Calu3 (cell line): Measurements from ENCODE around the gene MTA3. TPM values are rescaled to one million over a fixed set of nuclear protein-coding genes. Genes with fewer than 3 reads are reported as not detected.

Experiments
- BruUV-seq: library from RNA; stranded (reverse); fragments of 400-500 nt; replicated peaks from 2 replicates; lab custom pipeline; 2021; lab: Mats Ljungman, UMichigan
- CTCF ChIA-PET: fragments of 300-600 bp; sonication (Branson Sonifier 250); formaldehyde crosslinking; loops from one replicate; lab custom pipeline; 2022; ENCODE audit warnings: antibody characterized with exemption; lab: Charles Lee
- DNase-seq: peaks from one replicate; pipeline ENCODE4 v3.0.0; 2022
- H3K27ac Mint-ChIP-seq: one replicate; pipeline ENCODE4 v1.8.0; 2022; ENCODE audit warnings: mixed read lengths; ENCODE audit not compliant: unreplicated experiment
- H3K27me3 Mint-ChIP-seq: one replicate; pipeline ENCODE4 v1.8.0; 2022; ENCODE audit warnings: mixed read lengths; ENCODE audit not compliant: unreplicated experiment
- H3K36me3 Mint-ChIP-seq: one replicate; pipeline ENCODE4 v1.8.0; 2022; ENCODE audit warnings: mild to moderate bottlenecking, moderate library complexity, mixed read lengths; ENCODE audit not compliant: insufficient read depth, unreplicated experiment
- H3K4me1 Mint-ChIP-seq: one replicate; pipeline ENCODE4 v1.8.0; 2022; ENCODE audit warnings: mild to moderate bottlenecking, low read depth, mixed read lengths; ENCODE audit not compliant: unreplicated experiment
- H3K4me3 Mint-ChIP-seq: one replicate; pipeline ENCODE4 v1.8.0; 2022; ENCODE audit warnings: mild to moderate bottlenecking, low read depth, moderate library complexity, mixed read lengths; ENCODE audit not compliant: unreplicated experiment
- H3K9me3 Mint-ChIP-seq: one replicate; pipeline ENCODE4 v1.8.0; 2022; ENCODE audit warnings: low read depth, mixed read lengths; ENCODE audit not compliant: unreplicated experiment
- intact Hi-C: fragments of 100-400 bp; cut with micrococcal nuclease; formaldehyde crosslinking; loops from one replicate; pipeline ENCODE4 v1.10.0; 2022; ENCODE audit not compliant: unreplicated experiment
- total RNA-seq: library from RNA; stranded (reverse); gene quantifications from 2 replicates; pipeline ENCODE4 v1.2.3, GENCODE V29; 2022
- TF ChIP-seq, protein P1 (sequence below): fragments of 200-600 bp; IDR thresholded peaks from one replicate; pipeline ENCODE4 v1.8.0; 2022; ENCODE audit warnings: antibody characterized with exemption; ENCODE audit not compliant: unreplicated experiment

The MTA3 gene
- total RNA-seq, 1 experiment from 2014 or later = 46.5 TPM

DNA sequence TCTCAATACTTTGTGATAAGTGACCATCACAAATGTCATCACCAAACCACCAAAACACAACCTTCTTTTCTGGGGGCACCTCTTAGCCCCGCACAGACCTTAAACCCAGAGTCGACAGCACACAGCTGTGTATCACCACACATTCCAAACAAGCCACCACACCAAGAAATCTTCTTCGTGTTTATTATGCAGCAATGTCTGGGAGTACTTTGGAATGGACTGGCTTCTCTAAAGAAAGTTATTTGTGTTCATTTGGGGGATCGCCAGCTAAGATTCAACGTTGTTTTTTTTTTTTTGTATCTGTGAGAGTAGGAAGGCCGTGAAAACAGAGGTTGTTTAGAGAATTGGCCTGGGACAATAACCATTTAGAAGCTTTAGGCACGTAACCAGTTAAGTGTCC is 1.1 kb upstream of the MTA3 start:
- TF ChIP-seq, protein P1, sequence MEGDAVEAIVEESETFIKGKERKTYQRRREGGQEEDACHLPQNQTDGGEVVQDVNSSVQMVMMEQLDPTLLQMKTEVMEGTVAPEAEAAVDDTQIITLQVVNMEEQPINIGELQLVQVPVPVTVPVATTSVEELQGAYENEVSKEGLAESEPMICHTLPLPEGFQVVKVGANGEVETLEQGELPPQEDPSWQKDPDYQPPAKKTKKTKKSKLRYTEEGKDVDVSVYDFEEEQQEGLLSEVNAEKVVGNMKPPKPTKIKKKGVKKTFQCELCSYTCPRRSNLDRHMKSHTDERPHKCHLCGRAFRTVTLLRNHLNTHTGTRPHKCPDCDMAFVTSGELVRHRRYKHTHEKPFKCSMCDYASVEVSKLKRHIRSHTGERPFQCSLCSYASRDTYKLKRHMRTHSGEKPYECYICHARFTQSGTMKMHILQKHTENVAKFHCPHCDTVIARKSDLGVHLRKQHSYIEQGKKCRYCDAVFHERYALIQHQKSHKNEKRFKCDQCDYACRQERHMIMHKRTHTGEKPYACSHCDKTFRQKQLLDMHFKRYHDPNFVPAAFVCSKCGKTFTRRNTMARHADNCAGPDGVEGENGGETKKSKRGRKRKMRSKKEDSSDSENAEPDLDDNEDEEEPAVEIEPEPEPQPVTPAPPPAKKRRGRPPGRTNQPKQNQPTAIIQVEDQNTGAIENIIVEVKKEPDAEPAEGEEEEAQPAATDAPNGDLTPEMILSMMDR = no peak
- H3K4me3 Mint-ChIP-seq = peak overlapping the region; percentile 61
- H3K4me1 Mint-ChIP-seq = peaks cover 38% of the 10 kb centered on the region
- CTCF ChIA-PET = no interaction called here
- H3K9me3 Mint-ChIP-seq = peaks cover 2% of the 10 kb centered on the region
- DNase-seq = no peak
- intact Hi-C loops = no loop called here
- no TSS peak for BruUV-seq
- H3K27me3 Mint-ChIP-seq = no peaks in the 10 kb centered on the region
- no peak overlapping the region for H3K27ac Mint-ChIP-seq
- peaks cover 44% of the 10 kb centered on the region for H3K36me3 Mint-ChIP-seq

DNA sequence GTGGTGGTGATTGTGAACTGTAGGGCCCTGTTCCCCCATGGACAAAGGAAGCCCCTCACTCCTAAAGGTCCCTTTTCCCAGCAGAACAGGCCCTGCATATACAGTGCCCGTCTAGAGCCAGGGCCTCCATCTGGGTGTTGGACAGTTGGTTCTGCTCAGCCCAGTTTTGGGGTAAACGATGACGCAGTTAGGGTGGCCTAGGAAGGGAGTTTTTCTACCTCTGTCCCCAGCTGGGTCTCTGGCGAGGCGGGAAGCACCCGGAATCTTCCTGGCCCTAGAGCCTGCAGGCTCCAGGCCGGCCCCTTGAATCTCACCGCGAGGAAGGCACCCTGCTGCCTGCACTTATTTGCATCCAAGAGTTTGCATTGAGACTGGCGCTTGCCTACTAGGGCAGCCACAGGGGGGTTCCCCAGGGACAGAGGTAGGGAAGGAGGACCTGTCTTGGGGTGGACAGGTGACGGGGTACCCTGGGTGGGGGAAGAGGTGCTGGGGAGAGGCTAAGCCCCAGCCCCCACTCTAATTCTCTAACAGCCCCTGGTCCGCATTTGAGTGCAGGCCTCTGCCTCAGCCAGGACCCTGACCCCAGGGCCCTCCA is 529 bp upstream of the MTA3 start:
- H3K36me3 Mint-ChIP-seq = peaks cover 39% of the 10 kb centered on the region
- peak overlapping the region; percentile 61 for H3K4me3 Mint-ChIP-seq
- H3K4me1 Mint-ChIP-seq = peaks cover 33% of the 10 kb centered on the region
- CTCF ChIA-PET = no interaction called here
- intact Hi-C loops = no loop called here
- TF ChIP-seq, protein P1 = no peak
- peaks cover 2% of the 10 kb centered on the region for H3K9me3 Mint-ChIP-seq
- H3K27ac Mint-ChIP-seq = peak overlapping the region; percentile 70
- BruUV-seq = no TSS peak
- H3K27me3 Mint-ChIP-seq = no peaks in the 10 kb centered on the region
- peak; percentile 30 for DNase-seq

DNA sequence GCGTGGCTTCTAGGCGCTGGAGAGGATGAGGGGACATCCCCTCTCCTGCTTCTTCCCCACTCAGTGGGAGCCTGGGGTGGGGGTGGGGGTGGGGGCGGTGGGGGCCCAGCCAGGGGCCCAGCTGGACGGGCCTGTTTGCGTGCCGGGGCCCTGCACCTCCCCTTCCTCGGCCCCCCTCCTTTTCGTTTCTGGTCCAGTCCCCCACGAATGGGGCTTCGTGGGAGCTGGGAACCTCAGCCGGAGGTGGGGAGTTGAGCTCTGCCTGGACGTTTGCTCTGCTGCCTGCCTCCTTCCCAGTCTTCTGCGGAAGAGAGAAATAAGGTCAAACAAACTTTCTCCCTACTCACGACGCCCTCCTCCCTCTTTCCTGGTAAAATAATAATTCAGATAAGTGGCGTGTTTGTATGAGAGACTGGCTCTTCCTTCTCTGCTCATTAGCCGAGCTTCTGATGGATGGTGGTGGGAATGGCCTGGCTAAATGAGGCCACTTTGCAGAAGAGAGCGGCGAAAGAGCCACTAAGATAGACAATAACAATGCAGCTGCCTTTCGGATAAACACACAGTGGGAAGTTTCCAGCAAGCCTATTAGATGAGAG is 782 bp downstream of the MTA3 start:
- intact Hi-C loops = no loop called here
- no peaks in the 10 kb centered on the region for H3K27me3 Mint-ChIP-seq
- no peaks in the 10 kb centered on the region for H3K9me3 Mint-ChIP-seq
- no peak for DNase-seq
- CTCF ChIA-PET = no interaction called here
- H3K36me3 Mint-ChIP-seq = peaks cover 31% of the 10 kb centered on the region
- peak overlapping the region; percentile 77 for H3K27ac Mint-ChIP-seq
- no TSS peak for BruUV-seq
- H3K4me1 Mint-ChIP-seq = peaks cover 21% of the 10 kb centered on the region
- TF ChIP-seq, protein P1 = no peak
- peak overlapping the region; percentile 85 for H3K4me3 Mint-ChIP-seq

DNA sequence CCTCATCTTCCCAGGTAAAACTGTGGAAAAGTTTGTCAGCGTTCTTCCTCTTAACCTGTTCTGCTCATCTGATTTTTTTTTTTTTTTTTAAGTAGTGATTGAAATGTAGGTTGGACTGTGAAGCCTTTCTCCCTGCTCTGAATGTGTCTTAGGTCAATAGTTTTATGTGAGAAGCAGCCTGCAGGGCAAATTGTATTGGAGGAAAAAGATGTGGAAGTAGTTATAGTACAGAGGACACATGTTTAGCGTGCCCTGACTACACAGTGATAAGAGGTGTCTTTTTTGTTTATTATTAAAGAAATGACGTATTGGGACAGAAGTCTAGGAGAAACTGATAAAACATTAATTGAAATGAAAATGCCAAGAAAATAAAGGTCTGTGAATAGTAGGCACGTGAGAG is 1.5 kb downstream of the MTA3 start:
- Mint-ChIP-seq H3K4me1 (peaks cover 21% of the 10 kb centered on the region), H3K36me3 (peaks cover 31% of the 10 kb centered on the region), H3K27me3 (no peaks in the 10 kb centered on the region), H3K27ac (peak overlapping the region; percentile 77), H3K9me3 (no peaks in the 10 kb centered on the region), H3K4me3 (peak overlapping the region; percentile 85)
- TF ChIP-seq, protein P1 = no peak
- no peak for DNase-seq
- CTCF ChIA-PET = no interaction called here
- intact Hi-C loops = no loop called here
- BruUV-seq = no TSS peak
